Prostate gland (tissue), 2 donors: ENCODE results near the gene CACNA2D1. TPM values are rescaled to one million over a fixed set of nuclear protein-coding genes. Genes with fewer than 3 reads are reported as not detected.

Experiments used
- DNase-seq: peaks from one replicate; pipeline ENCODE4 v3.0.0-alpha.2; 2019; ENCODE audit warnings: low spot score
- H3K27ac ChIP-seq, 2 donors: fragments of 200-600 bp; sonication (generic); 2 replicates each; pipeline ENCODE4 v1.5.1; 2017 to 2019
- H3K27me3 ChIP-seq: fragments of 200-600 bp; sonication (generic); replicated peaks from 2 replicates; pipeline ENCODE4 v1.5.1; 2019; ENCODE audit not compliant: insufficient read depth
- H3K36me3 ChIP-seq, 2 donors: fragments of 200-600 bp; sonication (generic); 1 replicate in 1 of 2; 2 replicates in 1 of 2; pipeline versions ENCODE4 v1.5.1 to v1.8.1; 2017 to 2019
- H3K4me1 ChIP-seq: fragments of 200-600 bp; sonication (generic); replicated peaks from 2 replicates; pipeline ENCODE4 v1.5.1; 2019
- H3K4me3 ChIP-seq, 2 donors: fragments of 200-600 bp; sonication (generic); 2 replicates each; pipeline ENCODE4 v1.5.1; 2017 to 2019
- H3K9me3 ChIP-seq: fragments of 200-600 bp; sonication (generic); 2 replicates; pipeline ENCODE4 v1.5.1; 2017
- POLR2A ChIP-seq: fragments of 450-650 bp; IDR thresholded peaks from one replicate; pipeline ENCODE4 v1.6.1; 2016; ENCODE audit warnings: antibody characterized with exemption, mild to moderate bottlenecking
- POLR2AphosphoS5 ChIP-seq: sonication (generic); formaldehyde crosslinking; IDR thresholded peaks from one replicate; pipeline ENCODE4 v1.6.1; 2017; ENCODE audit warnings: antibody characterized with exemption
- WGBS: methylation state at CpG from one replicate; pipeline ENCODE4 v1.1.5; 2018; 5-methylcytosine and 5-hydroxymethylcytosine counted together
- intact Hi-C: fragments of 100-400 bp; cut with DNase I; formaldehyde crosslinking; loops from one replicate; pipeline ENCODE4 v1.14.2; 2022
- total RNA-seq, 2 donors: library from RNA; depleted of rRNA; stranded (reverse); fragments of >200 nt; gene quantifications; one replicate each; pipeline ENCODE4 v1.1.0, GENCODE V29; 2016
- TF ChIP-seq, protein P1 (sequence below), 4 experiments: fragments of 200-600 bp in 2 of 4; fragments of 450-650 bp in 2 of 4; sonication (generic) in 2 of 4; IDR thresholded peaks; 1 replicate in 3 of 4; 2 replicates in 1 of 4; pipeline ENCODE4 v1.5.1; 2016 to 2019; ENCODE audit warnings: antibody characterized with exemption in 4 of 4, mild to moderate bottlenecking in 2 of 4, moderate library complexity in 2 of 4

CACNA2D1 gene
- total RNA-seq, 2 donors from 2014 or later: 16.9 to 24.4 TPM

DNA sequence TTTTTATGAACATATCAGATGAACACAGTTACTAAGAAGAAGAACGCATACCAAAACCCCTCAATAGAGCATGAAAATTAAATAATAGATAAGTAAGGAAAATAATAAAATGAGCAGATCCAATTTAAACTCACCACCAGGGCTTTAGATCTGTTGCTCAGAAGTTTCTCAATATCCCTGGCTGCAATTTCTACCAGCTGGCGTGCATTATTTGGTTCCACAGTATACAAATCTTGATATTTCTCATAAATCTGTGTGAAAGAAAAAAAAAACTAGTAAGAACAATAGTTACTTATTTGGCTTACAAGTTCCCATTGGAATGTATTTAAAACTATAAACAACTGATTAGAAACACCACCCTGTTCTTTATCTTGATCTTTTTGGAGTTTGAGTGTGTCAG lies 108.6 kb downstream of the CACNA2D1 start:
- Histone ChIP-seq H3K4me3 (no peak overlapping the region), H3K4me1 (no peaks in the 10 kb centered on the region), H3K36me3 (no peaks in the 10 kb centered on the region), H3K27ac (no peak overlapping the region), H3K27me3 (no peaks in the 10 kb centered on the region), H3K9me3 (no peaks in the 10 kb centered on the region)
- WGBS: 72% methylated on average over 2 of the region's 2 CpGs
- intact Hi-C loops: no loop called here
- no peak for DNase-seq
- TF ChIP-seq POLR2A: no peak
- TF ChIP-seq POLR2AphosphoS5: no peak
- TF ChIP-seq, protein P1, sequence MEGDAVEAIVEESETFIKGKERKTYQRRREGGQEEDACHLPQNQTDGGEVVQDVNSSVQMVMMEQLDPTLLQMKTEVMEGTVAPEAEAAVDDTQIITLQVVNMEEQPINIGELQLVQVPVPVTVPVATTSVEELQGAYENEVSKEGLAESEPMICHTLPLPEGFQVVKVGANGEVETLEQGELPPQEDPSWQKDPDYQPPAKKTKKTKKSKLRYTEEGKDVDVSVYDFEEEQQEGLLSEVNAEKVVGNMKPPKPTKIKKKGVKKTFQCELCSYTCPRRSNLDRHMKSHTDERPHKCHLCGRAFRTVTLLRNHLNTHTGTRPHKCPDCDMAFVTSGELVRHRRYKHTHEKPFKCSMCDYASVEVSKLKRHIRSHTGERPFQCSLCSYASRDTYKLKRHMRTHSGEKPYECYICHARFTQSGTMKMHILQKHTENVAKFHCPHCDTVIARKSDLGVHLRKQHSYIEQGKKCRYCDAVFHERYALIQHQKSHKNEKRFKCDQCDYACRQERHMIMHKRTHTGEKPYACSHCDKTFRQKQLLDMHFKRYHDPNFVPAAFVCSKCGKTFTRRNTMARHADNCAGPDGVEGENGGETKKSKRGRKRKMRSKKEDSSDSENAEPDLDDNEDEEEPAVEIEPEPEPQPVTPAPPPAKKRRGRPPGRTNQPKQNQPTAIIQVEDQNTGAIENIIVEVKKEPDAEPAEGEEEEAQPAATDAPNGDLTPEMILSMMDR (IDR thresholded peaks at IDR 0.05): no peak

DNA sequence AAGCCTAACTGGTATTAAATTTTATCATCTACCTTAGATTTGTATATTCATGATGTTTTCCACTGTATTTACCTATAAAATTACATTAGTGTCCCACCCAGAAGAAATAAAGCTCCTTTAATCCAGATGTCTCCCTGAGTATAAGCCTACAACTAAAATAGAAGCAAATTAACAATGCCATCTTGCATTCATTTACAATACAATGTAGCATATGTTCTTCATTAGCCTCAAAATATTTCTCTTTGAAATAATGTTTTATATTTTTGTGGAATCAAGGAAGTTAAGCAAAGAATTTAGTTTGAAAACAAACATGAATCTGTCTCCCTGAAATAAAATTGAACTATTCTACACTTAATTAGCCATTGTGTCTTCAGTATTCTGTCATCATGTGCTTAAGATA lies 112.3 kb downstream of the CACNA2D1 start:
- no peak for DNase-seq
- intact Hi-C loops: no loop called here
- H3K27me3 ChIP-seq: no peaks in the 10 kb centered on the region
- H3K4me1 ChIP-seq: no peaks in the 10 kb centered on the region
- TF ChIP-seq, protein P1 (IDR thresholded peaks at IDR 0.05): no peak
- no peak for TF ChIP-seq POLR2A
- TF ChIP-seq POLR2AphosphoS5: no peak
- no peaks in the 10 kb centered on the region for H3K36me3 ChIP-seq
- no peaks in the 10 kb centered on the region for H3K9me3 ChIP-seq
- no peak overlapping the region for H3K4me3 ChIP-seq
- H3K27ac ChIP-seq: no peak overlapping the region

DNA sequence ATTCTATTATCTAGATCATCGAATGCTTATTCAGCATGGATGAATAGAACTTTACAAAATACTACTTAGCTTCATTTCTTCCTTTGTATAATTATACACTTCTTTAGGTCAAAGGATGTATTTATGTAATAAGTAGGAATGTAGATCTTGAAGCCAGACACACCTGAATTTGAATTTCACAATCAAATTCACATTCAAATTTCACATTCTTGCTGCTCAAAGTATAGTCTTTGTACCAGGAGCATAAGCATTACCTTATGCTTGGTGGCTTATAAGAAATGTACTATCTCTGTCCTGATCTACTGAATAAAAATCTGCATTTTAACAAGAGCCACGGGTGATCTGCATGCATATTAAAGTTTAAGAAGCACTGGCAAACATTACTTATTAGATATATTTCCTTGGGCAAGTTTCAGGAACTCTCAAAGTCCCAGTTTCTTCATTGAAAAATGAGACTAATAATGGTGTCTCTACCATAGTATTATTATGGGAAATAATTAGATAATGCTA lies 112.8 kb downstream of the CACNA2D1 start:
- TF ChIP-seq, protein P1 (IDR thresholded peaks at IDR 0.05): no peak
- no peak for TF ChIP-seq POLR2AphosphoS5

DNA sequence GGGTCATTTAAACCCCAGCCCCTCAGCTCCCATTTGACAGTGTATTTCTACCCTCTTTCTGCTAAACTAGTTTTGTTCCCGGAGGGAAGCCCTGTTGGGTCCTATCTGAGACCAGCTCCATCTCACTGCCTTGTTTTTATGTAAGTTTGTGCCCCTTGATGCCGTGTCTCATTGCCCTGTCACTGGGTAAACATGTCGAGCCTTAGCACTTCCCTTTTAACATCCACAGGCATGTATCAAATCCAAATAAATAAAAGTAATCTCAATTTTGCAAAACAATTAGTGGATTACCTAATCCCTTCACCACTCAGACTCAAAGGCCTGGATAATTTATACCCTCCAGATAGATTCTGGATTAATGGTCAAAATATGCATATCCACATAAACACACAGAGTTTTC lies 115.7 kb downstream of the CACNA2D1 start:
- TF ChIP-seq POLR2AphosphoS5: no peak
- TF ChIP-seq, protein P1 (IDR thresholded peaks at IDR 0.05): no peak
- no peak for TF ChIP-seq POLR2A
- no peaks in the 10 kb centered on the region for H3K27me3 ChIP-seq

More for the DNA sequence above, 112.8 kb downstream of the CACNA2D1 start:
- Histone ChIP-seq H3K27ac (no peak overlapping the region), H3K36me3 (no peaks in the 10 kb centered on the region), H3K4me3 (no peak overlapping the region), H3K4me1 (no peaks in the 10 kb centered on the region), H3K27me3 (no peaks in the 10 kb centered on the region), H3K9me3 (no peaks in the 10 kb centered on the region)
- 66% methylated on average over 2 of the region's 2 CpGs for WGBS
- DNase-seq: no peak
- intact Hi-C loops: no loop called here

DNA sequence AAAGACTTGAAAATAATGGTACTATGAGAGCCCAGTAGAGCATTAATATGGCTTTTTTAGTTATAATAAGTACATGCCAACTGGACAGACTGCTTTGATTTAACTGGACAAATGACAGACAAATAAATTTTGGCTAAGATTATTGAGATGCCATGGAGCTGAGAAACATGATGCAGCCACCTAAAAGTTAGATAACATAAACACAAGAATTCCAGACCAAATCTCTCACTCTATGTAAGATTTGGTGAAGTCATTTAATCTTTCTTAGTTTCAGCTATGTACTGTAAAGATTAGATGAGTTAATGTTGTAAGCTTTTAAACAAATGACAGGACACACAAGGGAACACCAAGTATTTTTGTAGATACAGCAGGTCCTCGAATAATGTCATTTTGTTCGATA lies 118.2 kb downstream of the CACNA2D1 start:
- WGBS: 57% methylated on average over 2 of the region's 2 CpGs
- Histone ChIP-seq H3K27ac (peak overlapping the region in 1 of 2 donors; percentile 43), H3K36me3 (no peaks in the 10 kb centered on the region), H3K27me3 (no peaks in the 10 kb centered on the region), H3K4me1 (peaks cover 4% of the 10 kb centered on the region), H3K4me3 (no peak overlapping the region), H3K9me3 (no peaks in the 10 kb centered on the region)
- intact Hi-C loops: no loop called here
- no peak for TF ChIP-seq POLR2A
- TF ChIP-seq, protein P1 (IDR thresholded peaks at IDR 0.05): no peak
- TF ChIP-seq POLR2AphosphoS5: no peak
- DNase-seq: no peak

More for the DNA sequence above, 115.7 kb downstream of the CACNA2D1 start:
- 62% methylated on average over 3 of the region's 3 CpGs for WGBS
- no peak overlapping the region for H3K4me3 ChIP-seq
- no peak for DNase-seq
- peaks cover 4% of the 10 kb centered on the region for H3K4me1 ChIP-seq
- intact Hi-C loops: no loop called here
- no peaks in the 10 kb centered on the region for H3K36me3 ChIP-seq
- no peak overlapping the region for H3K27ac ChIP-seq
- H3K9me3 ChIP-seq: no peaks in the 10 kb centered on the region
